GM12878 (cell line): Measurements from ENCODE around the gene SAMD4A. TPM values are rescaled to one million over a fixed set of nuclear protein-coding genes. Genes with fewer than 3 reads are reported as not detected.

Experiments
- ATAC-seq: fragments of 200-7000 bp; cut with Tn5 transposase; 3 replicates; pipeline ENCODE4 v1.9.1; 2020; ENCODE audit warnings: mild to moderate bottlenecking, moderate library complexity
- BruUV-seq: library from RNA; stranded (reverse); fragments of 400-500 nt; replicated peaks from 2 replicates; lab custom pipeline; 2021; lab: Mats Ljungman, UMichigan
- CTCF ChIA-PET: fragments of 300-600 bp; sonication (Branson Sonifier 250); formaldehyde crosslinking; extraction: SDS; loops from one replicate; lab custom pipeline; 2021; ENCODE audit warnings: inconsistent platforms; lab: Yijun Ruan, JAX
- POLR2A ChIA-PET: fragments of 350-600 bp; formaldehyde crosslinking; extraction: SDS; loops from one replicate; lab custom pipeline; 2021; ENCODE audit warnings: inconsistent platforms; lab: Charles Lee
- RAD21 ChIA-PET: fragments of 300-600 bp; sonication (Branson Sonifier 250); formaldehyde crosslinking; loops from one replicate; lab custom pipeline; 2023; ENCODE audit warnings: antibody characterized with exemption; ENCODE audit not compliant: unreplicated experiment; lab: Charles Lee
- SMC1A ChIA-PET: fragments of 300-600 bp; sonication (Branson Sonifier 250); formaldehyde crosslinking; loops from one replicate; lab custom pipeline; 2023; ENCODE audit not compliant: unreplicated experiment, uncharacterized antibody; lab: Charles Lee
- DNase-seq: peaks from one replicate; pipeline ENCODE4 v3.0.0-alpha.2; 2011; ENCODE audit warnings: low read depth, low spot score
- FAIRE-seq: peaks from 3 replicates; lab custom pipeline; 2011; peaks lifted over from hg19 to GRCh38; lab: Jason Lieb, UNC
- H2AFZ ChIP-seq: 2 replicates; pipeline ENCODE4 v1.6.0; 2011; ENCODE audit warnings: low read depth, low read length, control low read depth; ENCODE audit not compliant: control insufficient read depth
- H3K27ac ChIP-seq: 2 replicates; pipeline ENCODE4 v1.5.1; 2011; ENCODE audit warnings: control low read depth; ENCODE audit not compliant: control insufficient read depth, insufficient read depth
- H3K27me3 ChIP-seq, 2 experiments: replicated peaks in 1 of 2; 2 replicates each; pipeline versions ENCODE4 v1.6.0 to v1.6.1; 2011; ENCODE audit warnings: low read length in 1 of 2; ENCODE audit not compliant: control insufficient read depth in 2 of 2, insufficient read depth in 2 of 2
- H3K36me3 ChIP-seq, 2 experiments: 2 replicates each; pipeline ENCODE4 v1.5.1; 2011; ENCODE audit warnings: low read length in 1 of 2; ENCODE audit not compliant: control insufficient read depth in 2 of 2, insufficient read depth in 2 of 2
- H3K4me1 ChIP-seq: 2 replicates; pipeline ENCODE4 v1.6.1; 2011; ENCODE audit warnings: mild to moderate bottlenecking, low read length, moderate library complexity, mixed read lengths; ENCODE audit not compliant: control insufficient read depth, insufficient read depth
- H3K4me2 ChIP-seq: 2 replicates; pipeline ENCODE4 v1.6.0; 2011; ENCODE audit warnings: control low read depth; ENCODE audit not compliant: control insufficient read depth, insufficient read depth
- H3K4me3 ChIP-seq: fragments of 200-600 bp; sonication (generic); 2 replicates; pipeline ENCODE4 v1.5.1; 2016
- H3K79me2 ChIP-seq: 2 replicates; pipeline ENCODE4 v1.6.0; 2011; ENCODE audit warnings: low read length; ENCODE audit not compliant: control insufficient read depth, insufficient read depth
- H3K9ac ChIP-seq: 2 replicates; pipeline ENCODE4 v1.8.0; 2011; ENCODE audit warnings: low read length, control low read depth, mixed read lengths; ENCODE audit not compliant: control insufficient read depth, insufficient read depth
- H3K9me3 ChIP-seq: replicated peaks from 3 replicates; pipeline ENCODE4 v1.5.1; 2011; ENCODE audit warnings: mild to moderate bottlenecking, low read length; ENCODE audit not compliant: control insufficient read depth, insufficient read depth
- H4K20me1 ChIP-seq: 2 replicates; pipeline ENCODE4 v1.6.0; 2011; ENCODE audit not compliant: control insufficient read depth, insufficient read depth
- MTA2 ChIP-seq: fragments of 450-650 bp; IDR thresholded peaks from 2 replicates; pipeline ENCODE4 v1.6.1; 2016; ENCODE audit warnings: low read depth, mild to moderate bottlenecking, moderate library complexity
- NFIC ChIP-seq: IDR thresholded peaks from 2 replicates; pipeline ENCODE4 v1.6.1; 2012; ENCODE audit warnings: low read depth, mild to moderate bottlenecking, inconsistent platforms, low read length, moderate library complexity
- SP1 ChIP-seq: IDR thresholded peaks from one replicate; pipeline ENCODE4 v1.6.1; 2011; ENCODE audit warnings: low read depth, low read length
- SPI1 ChIP-seq: IDR thresholded peaks from 2 replicates; pipeline ENCODE4 v1.6.1; 2011; ENCODE audit warnings: low read depth, mild to moderate bottlenecking, low read length, moderate library complexity, borderline replicate concordance; ENCODE audit not compliant: insufficient read depth
- SRF ChIP-seq, 2 experiments: IDR thresholded peaks; 2 replicates each; pipeline ENCODE4 v1.6.1; 2011; ENCODE audit warnings: low read depth in 2 of 2, low read length in 2 of 2, mild to moderate bottlenecking in 1 of 2, moderate library complexity in 1 of 2
- ZNF207 ChIP-seq: fragments of 450-650 bp; IDR thresholded peaks from 2 replicates; pipeline ENCODE4 v1.6.1; 2014; ENCODE audit warnings: antibody characterized with exemption, mild to moderate bottlenecking, borderline replicate concordance
- WGBS: methylation state at CpG from one replicate; pipeline ENCODE4 v1.1.6; 2016; ENCODE audit warnings: low lambda C conversion rate; ENCODE audit not compliant: insufficient replicate concordance, insufficient coverage; ENCODE audit errors: missing lambda C conversion rate; 5-methylcytosine and 5-hydroxymethylcytosine counted together
- in situ Hi-C: fragments of 300-500 bp; cut with MboI; formaldehyde crosslinking; loops from 9 replicates; pipeline ENCODE4 v1.14.3; 2018; ENCODE audit warnings: mixed read lengths
- intact Hi-C: fragments of 100-400 bp; cut with micrococcal nuclease; formaldehyde crosslinking; loops from one replicate; pipeline ENCODE4 v1.14.2; 2022; ENCODE audit not compliant: unreplicated experiment
- polyA plus RNA-seq, 11 experiments: library from polyadenylated mRNA; depleted of rRNA in 4 of 11; unstranded in 6 of 11; stranded (reverse) in 5 of 11; fragments of >200 nt; fragmentation: Nextera tagmentation in 4 of 11; fragmentation: Illumina TruSeq in 1 of 11; extraction: Ambion mirVana in 4 of 11; extraction: Trizol in 1 of 11; gene quantifications; 1 replicate in 1 of 11; 2 replicates in 10 of 11; pipeline versions ENCODE4 v1.2.1 to v1.2.3, GENCODE V29; 2011 to 2016; ENCODE audit warnings: inconsistent platforms in 2 of 11, missing spikeins in 2 of 11, low read depth in 1 of 11
- total RNA-seq, 4 experiments: library from RNA; depleted of rRNA in 3 of 4; stranded (reverse); fragments of >200 nt in 3 of 4; fragmentation: Illumina TruSeq in 1 of 4; extraction: Trizol in 1 of 4; gene quantifications; 2 replicates each; pipeline versions ENCODE4 v1.2.1 to v1.2.3, GENCODE V29; 2013 to 2021
- TF ChIP-seq, protein P1 (sequence below): fragments of 450-650 bp; IDR thresholded peaks from 2 replicates; pipeline ENCODE4 v1.6.1; 2017; ENCODE audit warnings: low read depth, mild to moderate bottlenecking, moderate library complexity
- TF ChIP-seq, protein P2 (sequence below), 3 experiments: IDR thresholded peaks in 2 of 3; conservative IDR thresholded peaks in 1 of 3; 2 replicates each; pipeline ENCODE4 v1.5.1; 2011; ENCODE audit warnings: low read depth in 3 of 3, low read length in 3 of 3, mild to moderate bottlenecking in 3 of 3, control low read depth in 2 of 3, moderate library complexity in 2 of 3, inconsistent platforms in 1 of 3, mixed read lengths in 1 of 3; ENCODE audit not compliant: control insufficient read depth in 2 of 3, insufficient read depth in 1 of 3; ENCODE audit errors: extremely low read depth in 1 of 3

SAMD4A gene
- total and polyA plus RNA-seq, 10 of the 15 experiments (the other 5 are each of a cell fraction or from before 2014, with no cell fraction given) = 0.05 to 0.56 (median 0.31) TPM

GRCh38 chr14:54754116-54754622, 187.2 kb downstream of the SAMD4A start (continued):
- no peak for TF ChIP-seq ZNF207
- TF ChIP-seq NFIC = no peak
- no peak for TF ChIP-seq SPI1
- TF ChIP-seq, protein P1, sequence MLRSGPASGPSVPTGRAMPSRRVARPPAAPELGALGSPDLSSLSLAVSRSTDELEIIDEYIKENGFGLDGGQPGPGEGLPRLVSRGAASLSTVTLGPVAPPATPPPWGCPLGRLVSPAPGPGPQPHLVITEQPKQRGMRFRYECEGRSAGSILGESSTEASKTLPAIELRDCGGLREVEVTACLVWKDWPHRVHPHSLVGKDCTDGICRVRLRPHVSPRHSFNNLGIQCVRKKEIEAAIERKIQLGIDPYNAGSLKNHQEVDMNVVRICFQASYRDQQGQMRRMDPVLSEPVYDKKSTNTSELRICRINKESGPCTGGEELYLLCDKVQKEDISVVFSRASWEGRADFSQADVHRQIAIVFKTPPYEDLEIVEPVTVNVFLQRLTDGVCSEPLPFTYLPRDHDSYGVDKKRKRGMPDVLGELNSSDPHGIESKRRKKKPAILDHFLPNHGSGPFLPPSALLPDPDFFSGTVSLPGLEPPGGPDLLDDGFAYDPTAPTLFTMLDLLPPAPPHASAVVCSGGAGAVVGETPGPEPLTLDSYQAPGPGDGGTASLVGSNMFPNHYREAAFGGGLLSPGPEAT = no peak
- no peak for TF ChIP-seq SP1
- TF ChIP-seq, protein P2, sequence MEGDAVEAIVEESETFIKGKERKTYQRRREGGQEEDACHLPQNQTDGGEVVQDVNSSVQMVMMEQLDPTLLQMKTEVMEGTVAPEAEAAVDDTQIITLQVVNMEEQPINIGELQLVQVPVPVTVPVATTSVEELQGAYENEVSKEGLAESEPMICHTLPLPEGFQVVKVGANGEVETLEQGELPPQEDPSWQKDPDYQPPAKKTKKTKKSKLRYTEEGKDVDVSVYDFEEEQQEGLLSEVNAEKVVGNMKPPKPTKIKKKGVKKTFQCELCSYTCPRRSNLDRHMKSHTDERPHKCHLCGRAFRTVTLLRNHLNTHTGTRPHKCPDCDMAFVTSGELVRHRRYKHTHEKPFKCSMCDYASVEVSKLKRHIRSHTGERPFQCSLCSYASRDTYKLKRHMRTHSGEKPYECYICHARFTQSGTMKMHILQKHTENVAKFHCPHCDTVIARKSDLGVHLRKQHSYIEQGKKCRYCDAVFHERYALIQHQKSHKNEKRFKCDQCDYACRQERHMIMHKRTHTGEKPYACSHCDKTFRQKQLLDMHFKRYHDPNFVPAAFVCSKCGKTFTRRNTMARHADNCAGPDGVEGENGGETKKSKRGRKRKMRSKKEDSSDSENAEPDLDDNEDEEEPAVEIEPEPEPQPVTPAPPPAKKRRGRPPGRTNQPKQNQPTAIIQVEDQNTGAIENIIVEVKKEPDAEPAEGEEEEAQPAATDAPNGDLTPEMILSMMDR (IDR thresholded peaks at IDR 0.05 in 2 of 3, conservative IDR thresholded peaks at IDR 0.05 in 1 of 3; ENCODE audit: control insufficient read depth in 2 of 3, extremely low read depth in 1 of 3, insufficient read depth in 1 of 3, low read depth in 3 of 3, low read length in 3 of 3) = no peak

DNA sequence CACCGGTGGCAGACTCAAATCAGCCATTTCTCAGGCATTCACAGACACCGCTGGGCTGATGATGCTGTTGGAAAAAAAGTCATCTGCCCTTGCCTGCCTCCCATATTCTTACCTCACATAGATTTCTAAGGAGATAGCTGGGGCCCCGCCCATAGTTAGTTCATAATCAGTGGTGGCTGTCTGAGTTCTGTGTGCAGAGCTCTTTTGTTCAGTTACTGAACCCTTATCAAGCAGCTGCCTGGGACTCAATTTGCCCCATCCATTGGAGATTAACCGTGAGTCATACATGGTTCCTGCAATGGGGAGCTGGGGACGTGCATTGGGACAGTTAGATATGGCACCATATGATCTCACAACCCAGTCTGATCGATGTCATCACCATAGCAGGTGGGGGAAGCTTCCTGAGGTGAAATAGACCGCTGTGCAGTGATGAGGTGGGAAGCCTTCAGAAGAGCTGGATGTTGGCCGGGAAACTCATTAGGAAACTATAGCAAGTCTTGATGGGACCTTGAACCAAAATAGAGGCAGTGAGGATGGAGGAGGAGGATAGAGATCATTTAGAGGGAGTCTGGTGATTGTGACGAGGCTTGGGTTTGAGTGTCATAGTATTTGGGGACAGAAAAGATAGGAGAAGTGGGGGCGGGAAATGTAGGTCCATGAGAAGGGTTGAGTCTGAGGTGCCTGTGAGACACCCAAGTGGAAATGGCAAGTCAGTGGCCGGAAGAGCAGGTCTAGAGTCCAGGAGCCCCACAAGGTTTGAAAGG, 187.9 kb downstream of the SAMD4A start:
- CTCF ChIA-PET = no interaction called here
- WGBS = 76% methylated on average over 11 of the region's 11 CpGs
- RAD21 ChIA-PET = no interaction called here
- SMC1A ChIA-PET = interaction anchor here (0.6 to 1.3 kb wide), 3 partner anchors 8 to 562 kb away, joined by 3 read pairs; no protein-coding TSS in a partner anchor
- no peak overlapping the region for H3K27ac ChIP-seq
- TF ChIP-seq MTA2 (no peak), SRF (IDR thresholded peaks at IDR 0.05; ENCODE audit: low read depth in 2 of 2, low read length in 2 of 2) (no peak)
- ATAC-seq (no peak), FAIRE-seq (no peak), DNase-seq (no peak)
- BruUV-seq = no TSS peak
- no peaks in the 10 kb centered on the region for H3K9me3 ChIP-seq
- H3K79me2 ChIP-seq = no peaks in the 10 kb centered on the region
- H3K4me1 ChIP-seq = no peaks in the 10 kb centered on the region
- H3K36me3 ChIP-seq = no peaks in the 10 kb centered on the region
- no peak overlapping the region for H3K4me3 ChIP-seq
- no peak overlapping the region for H3K4me2 ChIP-seq
- no peak overlapping the region for H2AFZ ChIP-seq
- H3K27me3 ChIP-seq = no peaks in the 10 kb centered on the region
- H4K20me1 ChIP-seq = no peaks in the 10 kb centered on the region
- intact Hi-C loops (no loop called here), in situ Hi-C loops (no loop called here)
- POLR2A ChIA-PET = no interaction called here
- no peak overlapping the region for H3K9ac ChIP-seq
